ENCODE results near the gene PCGF3. TPM values are rescaled to one million over a fixed set of nuclear protein-coding genes. Genes with fewer than 3 reads are reported as not detected.

The PCGF3 gene
- total and polyA plus RNA-seq, 2 donors from 2014 or later = 21.7 to 59.6 TPM

DNA sequence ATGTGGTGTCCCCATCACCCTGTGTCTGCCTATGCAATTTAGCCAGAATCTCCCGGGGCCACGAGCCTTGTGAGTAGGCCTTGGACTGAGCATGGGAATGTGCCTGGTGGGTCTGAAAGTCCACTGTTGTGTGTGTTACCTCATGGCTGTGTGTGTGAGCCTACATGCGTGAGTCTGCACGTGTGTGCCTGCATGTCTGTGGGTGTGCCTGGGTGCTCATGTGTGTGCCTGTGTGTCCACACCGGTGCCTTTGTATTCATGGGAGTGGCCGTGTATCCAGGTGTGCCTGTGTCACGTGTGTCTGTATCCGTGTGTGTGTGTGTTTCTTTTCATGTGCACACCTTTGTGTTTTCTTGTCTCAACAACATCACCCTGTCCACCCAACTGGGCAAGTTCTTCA is 45.8 kb upstream of the PCGF3 start:
- H3K27me3 ChIP-seq (ENCODE audit: control insufficient read depth, insufficient read depth, low read length) = no peaks in the 10 kb centered on the region
- no peaks in the 10 kb centered on the region for H3K9me3 ChIP-seq (ENCODE audit: control insufficient read depth in 2 of 3, insufficient read depth in 1 of 3, low read length in 3 of 3)
- no peaks in the 10 kb centered on the region for H3K36me3 ChIP-seq (ENCODE audit: control insufficient read depth in 2 of 3, insufficient read depth in 3 of 3, low read length in 3 of 3)
- no peak overlapping the region for H3K9ac ChIP-seq (ENCODE audit: low read length in 3 of 3)
- H3K4me3 ChIP-seq (ENCODE audit: low read length in 3 of 3) = no peak overlapping the region
- DNase-seq (peak in 1 of 5 donors; percentile 38), FAIRE-seq (no peak)
- peaks cover 0 to 6% (median 0%) of the 10 kb centered on the region in 3 donors for H3K4me1 ChIP-seq (ENCODE audit: control insufficient read depth in 2 of 3, insufficient read depth in 2 of 3, low read depth in 1 of 3, low read length in 3 of 3)
- TF ChIP-seq, protein P1, sequence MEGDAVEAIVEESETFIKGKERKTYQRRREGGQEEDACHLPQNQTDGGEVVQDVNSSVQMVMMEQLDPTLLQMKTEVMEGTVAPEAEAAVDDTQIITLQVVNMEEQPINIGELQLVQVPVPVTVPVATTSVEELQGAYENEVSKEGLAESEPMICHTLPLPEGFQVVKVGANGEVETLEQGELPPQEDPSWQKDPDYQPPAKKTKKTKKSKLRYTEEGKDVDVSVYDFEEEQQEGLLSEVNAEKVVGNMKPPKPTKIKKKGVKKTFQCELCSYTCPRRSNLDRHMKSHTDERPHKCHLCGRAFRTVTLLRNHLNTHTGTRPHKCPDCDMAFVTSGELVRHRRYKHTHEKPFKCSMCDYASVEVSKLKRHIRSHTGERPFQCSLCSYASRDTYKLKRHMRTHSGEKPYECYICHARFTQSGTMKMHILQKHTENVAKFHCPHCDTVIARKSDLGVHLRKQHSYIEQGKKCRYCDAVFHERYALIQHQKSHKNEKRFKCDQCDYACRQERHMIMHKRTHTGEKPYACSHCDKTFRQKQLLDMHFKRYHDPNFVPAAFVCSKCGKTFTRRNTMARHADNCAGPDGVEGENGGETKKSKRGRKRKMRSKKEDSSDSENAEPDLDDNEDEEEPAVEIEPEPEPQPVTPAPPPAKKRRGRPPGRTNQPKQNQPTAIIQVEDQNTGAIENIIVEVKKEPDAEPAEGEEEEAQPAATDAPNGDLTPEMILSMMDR (IDR thresholded peaks at IDR 0.05; ENCODE audit: borderline replicate concordance, extremely low read depth, insufficient read depth) = no peak
- intact Hi-C loops (cut with DNase I) = no loop called here
- no peak overlapping the region for H3K27ac ChIP-seq (ENCODE audit: low read depth in 2 of 2, low read length in 2 of 2)

DNA sequence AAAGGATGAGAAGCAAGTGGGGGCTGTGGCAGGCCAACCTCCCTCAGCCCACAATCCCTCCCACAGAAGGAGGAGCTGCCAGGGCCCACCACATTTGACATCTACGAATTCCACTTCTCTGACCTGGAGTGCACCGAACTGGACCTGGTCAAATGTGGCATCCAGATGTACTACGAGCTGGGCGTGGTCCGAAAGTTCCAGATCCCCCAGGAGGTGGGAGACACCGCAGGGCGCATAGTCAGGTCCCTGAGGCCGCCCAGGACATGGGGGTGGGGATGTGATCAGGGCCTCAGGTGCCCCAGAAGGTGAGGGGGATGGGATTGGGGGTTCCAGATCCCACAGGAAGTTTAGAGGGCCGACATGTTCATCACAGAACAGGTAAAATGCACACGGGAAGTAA is 45.2 kb upstream of the PCGF3 start:
- intact Hi-C loops (cut with DNase I) = no loop called here
- FAIRE-seq = no peak
- TF ChIP-seq, protein P1 (IDR thresholded peaks at IDR 0.05; ENCODE audit: borderline replicate concordance, extremely low read depth, insufficient read depth) = no peak
- DNase-seq = peak in 1 of 5 donors; percentile 70
- no peaks in the 10 kb centered on the region for H3K36me3 ChIP-seq (ENCODE audit: control insufficient read depth in 2 of 3, insufficient read depth in 3 of 3, low read length in 3 of 3)
- H3K9ac ChIP-seq (ENCODE audit: low read length in 3 of 3) = no peak overlapping the region
- H3K4me1 ChIP-seq (ENCODE audit: control insufficient read depth in 2 of 3, insufficient read depth in 2 of 3, low read depth in 1 of 3, low read length in 3 of 3) = peaks cover 0 to 6% (median 0%) of the 10 kb centered on the region in 3 donors
- H3K27me3 ChIP-seq (ENCODE audit: control insufficient read depth, insufficient read depth, low read length) = no peaks in the 10 kb centered on the region
- H3K27ac ChIP-seq (ENCODE audit: low read depth in 2 of 2, low read length in 2 of 2) = no peak overlapping the region
- H3K4me3 ChIP-seq (ENCODE audit: low read length in 3 of 3) = no peak overlapping the region
- no peaks in the 10 kb centered on the region for H3K9me3 ChIP-seq (ENCODE audit: control insufficient read depth in 2 of 3, insufficient read depth in 1 of 3, low read length in 3 of 3)

DNA sequence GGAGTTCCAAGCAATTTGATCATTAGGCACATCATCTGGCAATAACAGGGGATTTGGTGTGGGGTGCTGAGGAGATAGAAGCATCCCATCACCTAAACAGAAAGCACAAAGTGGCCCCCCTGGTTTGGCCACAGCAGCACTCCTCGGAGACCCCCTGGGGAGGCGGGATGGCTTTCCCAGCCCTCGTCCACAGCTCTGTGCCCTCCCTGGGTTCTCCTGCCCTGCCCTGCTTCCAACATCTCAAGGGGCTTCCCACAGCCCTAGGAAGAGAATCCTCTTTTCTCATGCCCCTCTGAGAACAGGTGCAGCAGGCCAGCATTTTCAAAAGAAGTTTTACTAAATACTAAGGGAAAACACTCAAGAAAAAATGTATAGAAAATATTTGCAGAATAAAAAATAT is 44.4 kb upstream of the PCGF3 start:
- H3K9ac ChIP-seq (ENCODE audit: low read length in 3 of 3) = no peak overlapping the region
- H3K4me1 ChIP-seq (ENCODE audit: control insufficient read depth in 2 of 3, insufficient read depth in 2 of 3, low read depth in 1 of 3, low read length in 3 of 3) = peaks cover 0 to 6% (median 0%) of the 10 kb centered on the region in 3 donors
- H3K4me3 ChIP-seq (ENCODE audit: low read length in 3 of 3) = no peak overlapping the region
- TF ChIP-seq, protein P1 (IDR thresholded peaks at IDR 0.05; ENCODE audit: borderline replicate concordance, extremely low read depth, insufficient read depth) = no peak
- no peaks in the 10 kb centered on the region for H3K9me3 ChIP-seq (ENCODE audit: control insufficient read depth in 2 of 3, insufficient read depth in 1 of 3, low read length in 3 of 3)
- no peak for FAIRE-seq
- peak in 2 of 5 donors; percentile 19 to 37 for DNase-seq
- intact Hi-C loops (cut with DNase I) = no loop called here
- no peak overlapping the region for H3K27ac ChIP-seq (ENCODE audit: low read depth in 2 of 2, low read length in 2 of 2)
- H3K36me3 ChIP-seq (ENCODE audit: control insufficient read depth in 2 of 3, insufficient read depth in 3 of 3, low read length in 3 of 3) = no peaks in the 10 kb centered on the region
- no peaks in the 10 kb centered on the region for H3K27me3 ChIP-seq (ENCODE audit: control insufficient read depth, insufficient read depth, low read length)

Measured in kidney (tissue), 14 donors.